SIG-M5 treated with dmso at 0.1 percent for 504 hours (cell line): Measurements from ENCODE around the gene MRPL54.
A peak's percentile ranks its signal among the peaks of the same experiment; 100 is the strongest.
"Not testable (repeated sequence)": the region's sequence is repeated elsewhere in the genome, so short reads cannot be mapped to it uniquely, and the experiment has no call there.

Source experiments
- DNase-seq: peaks from one replicate; lab custom pipeline; 2025; ENCODE audit not compliant: unreplicated experiment; lab: John Stamatoyannopoulos, UW

Gene MRPL54

GRCh38 chr19:3738477-3739220 lies 23.8 kb upstream of the MRPL54 start:
- DNase-seq = no peak

- no peak for DNase-seq
These were observed 22.1 kb upstream of the MRPL54 start for GRCh38 chr19:3740431-3740830.

GRCh38 chr19:3743486-3743885 lies 19.0 kb upstream of the MRPL54 start:
- peak; percentile 54 for DNase-seq

GRCh38 chr19:3745363-3746045 lies 17.0 kb upstream of the MRPL54 start:
- DNase-seq = no peak

- DNase-seq = no peak
These were observed 16.0 kb upstream of the MRPL54 start for GRCh38 chr19:3746371-3747056.

- no peak for DNase-seq
These were observed 13.5 kb upstream of the MRPL54 start for GRCh38 chr19:3748965-3749364.

- no peak for DNase-seq
These were observed 12.3 kb upstream of the MRPL54 start for GRCh38 chr19:3750211-3750610.

- DNase-seq = no peak
These were observed 11.2 kb upstream of the MRPL54 start for GRCh38 chr19:3751236-3751635.

GRCh38 chr19:3752492-3752891 lies 10.0 kb upstream of the MRPL54 start:
- DNase-seq = no peak

GRCh38 chr19:3753631-3754410 lies 8.7 kb upstream of the MRPL54 start:
- DNase-seq = no peak

GRCh38 chr19:3757705-3758104 lies 4.8 kb upstream of the MRPL54 start:
- DNase-seq = not testable (repeated sequence)

GRCh38 chr19:3758297-3758696 lies 4.2 kb upstream of the MRPL54 start:
- DNase-seq = not testable (repeated sequence)

GRCh38 chr19:3759482-3760254 lies 2.8 kb upstream of the MRPL54 start:
- no peak for DNase-seq

- no peak for DNase-seq
These were observed 1.6 kb upstream of the MRPL54 start for GRCh38 chr19:3760871-3761361.

GRCh38 chr19:3761382-3762129 lies 926 bp upstream of the MRPL54 start, which contains the start of gene APBA3:
Gene APBA3 (minus strand): TSS chr19:3761692. CDS start chr19:3760264, 1,428 bp downstream.
- DNase-seq = peak; percentile 76

GRCh38 chr19:3762130-3762473 lies 380 bp upstream of the MRPL54 start:
- no peak for DNase-seq

- no peak for DNase-seq
These were observed 2.6 kb downstream of the MRPL54 start for GRCh38 chr19:3765121-3765520.

GRCh38 chr19:3765757-3766156 lies 3.3 kb downstream of the MRPL54 start:
- DNase-seq = not testable (repeated sequence)

GRCh38 chr19:3766520-3766919 lies 4.0 kb downstream of the MRPL54 start:
- DNase-seq = no peak

GRCh38 chr19:3767050-3767449 lies 4.6 kb downstream of the MRPL54 start:
- no peak for DNase-seq
